SK-N-SH treated with all-trans-retinoic acid at 6 μM for 48 hours (cell line): ENCODE data around the gene ATP13A2.

Experiments used
- ATAC-seq: fragments of 200-7000 bp; cut with Tn5 transposase; 3 replicates; pipeline ENCODE4 v1.9.1; 2020; ENCODE audit warnings: mild to moderate bottlenecking, moderate library complexity
- ARNTL ChIP-seq: fragments of 450-650 bp; formaldehyde crosslinking; IDR thresholded peaks from 2 replicates; pipeline ENCODE4 v1.5.0; 2020; ENCODE audit warnings: low read depth, mild to moderate bottlenecking, moderate library complexity, borderline replicate concordance
- BACH2 ChIP-seq: fragments of 250-450 bp; sonication (Bioruptor Pico); IDR thresholded peaks from 2 replicates; pipeline ENCODE4 v1.9.0; 2021; ENCODE audit warnings: mild to moderate bottlenecking, borderline replicate concordance
- ESRRG ChIP-seq: fragments of 250-450 bp; sonication (Bioruptor Pico); IDR thresholded peaks from 2 replicates; pipeline ENCODE4 v1.6.1; 2021; ENCODE audit warnings: mild to moderate bottlenecking
- ISL1 ChIP-seq: fragments of 250-450 bp; sonication (Bioruptor Pico); IDR thresholded peaks from 2 replicates; pipeline ENCODE4 v2.1.2; 2022; ENCODE audit warnings: mild to moderate bottlenecking, moderate library complexity
- OSR1 ChIP-seq: fragments of 250-450 bp; sonication (Bioruptor Pico); IDR thresholded peaks from 2 replicates; pipeline ENCODE4 v1.8.0; 2022; ENCODE audit warnings: moderate library complexity, mild to moderate bottlenecking, inconsistent platforms
- PPARA ChIP-seq: fragments of 250-450 bp; sonication (Bioruptor Pico); IDR thresholded peaks from 2 replicates; pipeline ENCODE4 v1.5.0; 2020; ENCODE audit warnings: mild to moderate bottlenecking, borderline replicate concordance
- RARB ChIP-seq: fragments of 250-450 bp; sonication (Bioruptor Pico); IDR thresholded peaks from 2 replicates; pipeline ENCODE4 v1.8.0; 2021; ENCODE audit warnings: mild to moderate bottlenecking, moderate library complexity
- TCF4 ChIP-seq: fragments of 250-450 bp; sonication (Bioruptor Pico); IDR thresholded peaks from 2 replicates; pipeline ENCODE4 v1.8.0; 2021; ENCODE audit warnings: mild to moderate bottlenecking, moderate library complexity, borderline replicate concordance
- TOX ChIP-seq: fragments of 250-450 bp; sonication (Bioruptor Pico); IDR thresholded peaks from 2 replicates; pipeline ENCODE4 v1.8.0; 2021; ENCODE audit warnings: mild to moderate bottlenecking, moderate library complexity, borderline replicate concordance
- ZC3H10 ChIP-seq: fragments of 250-450 bp; sonication (Bioruptor Pico); IDR thresholded peaks from 2 replicates; pipeline ENCODE4 v1.5.1; 2021; ENCODE audit warnings: mild to moderate bottlenecking, moderate library complexity
- ZFP3 ChIP-seq: fragments of 250-450 bp; sonication (Bioruptor Pico); IDR thresholded peaks from 2 replicates; pipeline ENCODE4 v1.5.0; 2020; ENCODE audit warnings: mild to moderate bottlenecking, moderate library complexity
- ZFP30 ChIP-seq: fragments of 450-650 bp; formaldehyde crosslinking; IDR thresholded peaks from 2 replicates; pipeline ENCODE4 v1.5.0; 2022; ENCODE audit warnings: mild to moderate bottlenecking, moderate library complexity
- ZNF565 ChIP-seq: fragments of 450-650 bp; formaldehyde crosslinking; conservative IDR thresholded peaks from 2 replicates; pipeline ENCODE4 v1.5.0; 2020; ENCODE audit warnings: low read depth, mild to moderate bottlenecking, moderate library complexity
- ZNF8 ChIP-seq: fragments of 450-650 bp; formaldehyde crosslinking; IDR thresholded peaks from 2 replicates; pipeline ENCODE4 v1.5.0; 2020; ENCODE audit warnings: mild to moderate bottlenecking, moderate library complexity
- TF ChIP-seq, protein P1 (sequence below): fragments of 250-450 bp; sonication (Bioruptor Pico); IDR thresholded peaks from 2 replicates; pipeline ENCODE4 v1.8.0; 2020; ENCODE audit warnings: mild to moderate bottlenecking, moderate library complexity, borderline replicate concordance
- TF ChIP-seq, protein P2 (sequence below): fragments of 250-450 bp; sonication (Bioruptor Pico); IDR thresholded peaks from 2 replicates; pipeline ENCODE4 v1.5.0; 2020; ENCODE audit warnings: mild to moderate bottlenecking, moderate library complexity

Gene ATP13A2

GRCh38 chr1:16969057-16969611, 42.6 kb downstream of the ATP13A2 start (continued):
- TF ChIP-seq ZC3H10: no peak
- TF ChIP-seq, protein P1, sequence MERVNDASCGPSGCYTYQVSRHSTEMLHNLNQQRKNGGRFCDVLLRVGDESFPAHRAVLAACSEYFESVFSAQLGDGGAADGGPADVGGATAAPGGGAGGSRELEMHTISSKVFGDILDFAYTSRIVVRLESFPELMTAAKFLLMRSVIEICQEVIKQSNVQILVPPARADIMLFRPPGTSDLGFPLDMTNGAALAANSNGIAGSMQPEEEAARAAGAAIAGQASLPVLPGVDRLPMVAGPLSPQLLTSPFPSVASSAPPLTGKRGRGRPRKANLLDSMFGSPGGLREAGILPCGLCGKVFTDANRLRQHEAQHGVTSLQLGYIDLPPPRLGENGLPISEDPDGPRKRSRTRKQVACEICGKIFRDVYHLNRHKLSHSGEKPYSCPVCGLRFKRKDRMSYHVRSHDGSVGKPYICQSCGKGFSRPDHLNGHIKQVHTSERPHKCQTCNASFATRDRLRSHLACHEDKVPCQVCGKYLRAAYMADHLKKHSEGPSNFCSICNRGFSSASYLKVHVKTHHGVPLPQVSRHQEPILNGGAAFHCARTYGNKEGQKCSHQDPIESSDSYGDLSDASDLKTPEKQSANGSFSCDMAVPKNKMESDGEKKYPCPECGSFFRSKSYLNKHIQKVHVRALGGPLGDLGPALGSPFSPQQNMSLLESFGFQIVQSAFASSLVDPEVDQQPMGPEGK (CRISPR knock-in tag): no peak
- no peak for TF ChIP-seq ESRRG (CRISPR knock-in tag)
- TF ChIP-seq ZNF565 (CRISPR knock-in tag): no peak

GRCh38 chr1:16968372-16968771, 43.4 kb downstream of the ATP13A2 start:
- no peak for TF ChIP-seq TCF4
- no peak for TF ChIP-seq ZC3H10
- no peak for TF ChIP-seq OSR1 (CRISPR knock-in tag)
- TF ChIP-seq PPARA (CRISPR knock-in tag): no peak
- TF ChIP-seq ZNF8 (CRISPR knock-in tag): no peak
- TF ChIP-seq BACH2 (CRISPR knock-in tag): no peak
- no peak for TF ChIP-seq ARNTL (CRISPR knock-in tag)
- TF ChIP-seq, protein P2, sequence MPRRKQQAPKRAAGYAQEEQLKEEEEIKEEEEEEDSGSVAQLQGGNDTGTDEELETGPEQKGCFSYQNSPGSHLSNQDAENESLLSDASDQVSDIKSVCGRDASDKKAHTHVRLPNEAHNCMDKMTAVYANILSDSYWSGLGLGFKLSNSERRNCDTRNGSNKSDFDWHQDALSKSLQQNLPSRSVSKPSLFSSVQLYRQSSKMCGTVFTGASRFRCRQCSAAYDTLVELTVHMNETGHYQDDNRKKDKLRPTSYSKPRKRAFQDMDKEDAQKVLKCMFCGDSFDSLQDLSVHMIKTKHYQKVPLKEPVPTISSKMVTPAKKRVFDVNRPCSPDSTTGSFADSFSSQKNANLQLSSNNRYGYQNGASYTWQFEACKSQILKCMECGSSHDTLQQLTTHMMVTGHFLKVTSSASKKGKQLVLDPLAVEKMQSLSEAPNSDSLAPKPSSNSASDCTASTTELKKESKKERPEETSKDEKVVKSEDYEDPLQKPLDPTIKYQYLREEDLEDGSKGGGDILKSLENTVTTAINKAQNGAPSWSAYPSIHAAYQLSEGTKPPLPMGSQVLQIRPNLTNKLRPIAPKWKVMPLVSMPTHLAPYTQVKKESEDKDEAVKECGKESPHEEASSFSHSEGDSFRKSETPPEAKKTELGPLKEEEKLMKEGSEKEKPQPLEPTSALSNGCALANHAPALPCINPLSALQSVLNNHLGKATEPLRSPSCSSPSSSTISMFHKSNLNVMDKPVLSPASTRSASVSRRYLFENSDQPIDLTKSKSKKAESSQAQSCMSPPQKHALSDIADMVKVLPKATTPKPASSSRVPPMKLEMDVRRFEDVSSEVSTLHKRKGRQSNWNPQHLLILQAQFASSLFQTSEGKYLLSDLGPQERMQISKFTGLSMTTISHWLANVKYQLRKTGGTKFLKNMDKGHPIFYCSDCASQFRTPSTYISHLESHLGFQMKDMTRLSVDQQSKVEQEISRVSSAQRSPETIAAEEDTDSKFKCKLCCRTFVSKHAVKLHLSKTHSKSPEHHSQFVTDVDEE (CRISPR knock-in tag): no peak
- no peak for ATAC-seq

DNA sequence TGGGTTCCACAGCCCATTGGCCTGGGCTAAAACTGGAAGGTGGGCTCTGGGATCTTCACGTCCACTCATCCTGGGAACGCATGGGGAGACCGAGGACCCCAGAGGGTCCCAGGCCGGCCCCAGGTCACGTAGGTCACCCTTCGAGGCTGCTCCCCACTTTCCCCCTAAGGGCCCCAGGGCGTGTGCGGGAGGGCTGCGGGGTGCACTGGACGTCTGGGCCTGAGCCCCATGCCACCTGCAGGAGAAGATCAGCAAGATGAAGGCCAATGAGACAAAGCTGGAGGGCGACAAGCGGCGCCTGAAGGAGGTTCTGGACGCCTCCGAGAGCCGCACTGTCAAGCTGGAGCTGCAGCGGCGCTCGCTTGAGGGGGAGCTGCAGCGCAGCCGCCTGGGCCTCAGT, 43.8 kb downstream of the ATP13A2 start:
- ATAC-seq: no peak
- TF ChIP-seq ISL1 (CRISPR knock-in tag) (no peak), ZFP30 (CRISPR knock-in tag) (no peak)

- peak; percentile 37 for ATAC-seq
- peak; percentile 53; the same call in 1 of the 2 replicates for TF ChIP-seq TCF4
- TF ChIP-seq, protein P1 (CRISPR knock-in tag): peak; percentile 96
- TF ChIP-seq OSR1 (CRISPR knock-in tag): no peak
Measured at GRCh38 chr1:16967095-16967575, 44.6 kb downstream of the ATP13A2 start.

DNA sequence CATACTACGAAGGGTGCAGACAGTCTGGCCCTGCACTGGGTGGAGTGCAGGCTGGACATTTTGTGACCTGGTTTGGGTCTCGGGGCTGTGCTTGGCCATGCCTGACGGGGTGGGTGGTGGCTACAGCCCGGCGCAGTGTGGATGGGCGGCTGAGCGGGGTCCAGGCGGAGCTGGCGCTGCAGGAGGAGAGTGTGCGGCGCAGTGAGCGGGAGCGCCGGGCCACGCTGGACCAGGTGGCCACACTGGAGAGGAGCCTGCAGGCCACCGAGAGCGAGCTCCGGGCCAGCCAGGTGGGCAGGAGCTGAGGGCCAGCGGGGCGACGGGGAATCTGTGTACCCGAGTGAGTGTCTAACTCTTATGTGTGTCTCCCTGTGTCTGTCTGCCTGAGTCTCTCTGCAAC, 45.4 kb downstream of the ATP13A2 start:
- ATAC-seq: no peak
- TF ChIP-seq RARB (no peak), BACH2 (CRISPR knock-in tag) (no peak), ZFP3 (CRISPR knock-in tag) (no peak), TOX (CRISPR knock-in tag) (no peak)
- TF ChIP-seq, protein P1 (CRISPR knock-in tag): no peak
- TF ChIP-seq, protein P2 (CRISPR knock-in tag): no peak
